ENCODE measurements around the gene RFPL4AL1.
"Not testable (repeated sequence)": the region's sequence is repeated elsewhere in the genome, so short reads cannot be mapped to it uniquely, and the experiment has no call there.

DNA sequence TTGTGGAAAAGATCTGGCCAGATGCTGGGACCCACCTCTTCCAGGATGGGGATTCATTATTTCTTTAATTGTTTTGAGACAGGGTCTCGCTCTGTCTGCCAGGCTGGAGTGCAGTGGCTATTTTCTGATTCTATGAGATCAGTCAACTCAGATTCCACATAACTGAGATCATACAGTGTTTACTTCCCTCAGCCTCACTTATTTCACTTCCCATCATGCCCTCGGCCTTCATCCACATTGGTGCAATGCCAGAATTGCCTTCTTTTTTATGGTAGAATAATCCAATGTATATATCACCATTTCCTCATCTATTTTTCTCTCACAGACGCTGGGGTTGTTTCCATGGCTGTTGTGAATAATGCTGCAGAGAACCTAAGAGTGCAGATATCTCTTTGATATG, 714 bp downstream of the RFPL4AL1 start:
- not testable (repeated sequence) for TF ChIP-seq TAF1 (IDR thresholded peaks at IDR 0.05; ENCODE audit: borderline replicate concordance, low read depth, low read length); POLR2AphosphoS5 (IDR thresholded peaks at IDR 0.05; ENCODE audit: low read depth, low read length); POLR2A (IDR thresholded peaks at IDR 0.05; ENCODE audit: low read depth, low read length)
